ENCODE data around the gene DDO. TPM values are rescaled to one million over a fixed set of nuclear protein-coding genes. Genes with fewer than 3 reads are reported as not detected.

DDO gene
- total RNA-seq, 1 experiment from 2014 or later, result 1.6 TPM

DNA sequence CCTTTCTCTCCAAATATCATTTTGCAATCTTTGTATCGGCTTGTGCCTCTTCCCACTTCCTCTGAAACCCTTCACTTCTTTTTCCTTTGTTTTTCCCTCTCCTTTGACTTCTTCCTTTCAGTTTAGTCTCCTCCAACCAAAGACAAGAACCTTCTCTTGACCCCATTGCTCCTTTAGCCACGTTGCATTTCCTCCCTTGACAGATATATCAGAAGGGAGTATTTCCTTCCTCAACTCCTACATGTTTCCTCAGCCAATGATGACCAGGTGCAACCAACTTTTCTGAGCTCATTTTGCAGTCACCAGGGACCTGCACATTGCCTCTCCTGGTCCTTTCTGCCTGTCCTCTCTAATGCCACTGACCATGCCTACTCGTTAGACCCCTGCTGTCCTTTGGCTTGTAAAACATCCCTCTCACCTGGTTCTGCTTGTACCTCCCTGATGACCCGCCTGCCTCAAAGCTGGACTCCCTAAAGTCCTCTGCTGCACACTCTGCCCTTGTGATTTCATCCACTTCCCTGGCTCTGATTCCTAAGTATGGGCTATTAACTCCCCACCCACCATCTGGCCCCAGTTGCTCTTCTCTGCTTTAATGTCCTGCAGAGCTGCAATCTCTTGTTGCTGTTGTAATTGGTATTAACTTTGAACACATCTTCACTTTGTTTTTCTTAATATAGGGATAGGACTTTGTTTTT, 33.6 kb upstream of the DDO start:
- Mint-ChIP-seq H3K4me3 (ENCODE audit: low read depth, unreplicated experiment) (no peak overlapping the region), H3K36me3 (ENCODE audit: insufficient read depth, unreplicated experiment) (no peaks in the 10 kb centered on the region), H3K27ac (ENCODE audit: unreplicated experiment) (no peak overlapping the region), H3K4me1 (ENCODE audit: low read depth, unreplicated experiment) (no peaks in the 10 kb centered on the region), H3K9me3 (ENCODE audit: low read depth, unreplicated experiment) (no peaks in the 10 kb centered on the region), H3K27me3 (ENCODE audit: unreplicated experiment) (no peaks in the 10 kb centered on the region)
- TF ChIP-seq, protein P1, sequence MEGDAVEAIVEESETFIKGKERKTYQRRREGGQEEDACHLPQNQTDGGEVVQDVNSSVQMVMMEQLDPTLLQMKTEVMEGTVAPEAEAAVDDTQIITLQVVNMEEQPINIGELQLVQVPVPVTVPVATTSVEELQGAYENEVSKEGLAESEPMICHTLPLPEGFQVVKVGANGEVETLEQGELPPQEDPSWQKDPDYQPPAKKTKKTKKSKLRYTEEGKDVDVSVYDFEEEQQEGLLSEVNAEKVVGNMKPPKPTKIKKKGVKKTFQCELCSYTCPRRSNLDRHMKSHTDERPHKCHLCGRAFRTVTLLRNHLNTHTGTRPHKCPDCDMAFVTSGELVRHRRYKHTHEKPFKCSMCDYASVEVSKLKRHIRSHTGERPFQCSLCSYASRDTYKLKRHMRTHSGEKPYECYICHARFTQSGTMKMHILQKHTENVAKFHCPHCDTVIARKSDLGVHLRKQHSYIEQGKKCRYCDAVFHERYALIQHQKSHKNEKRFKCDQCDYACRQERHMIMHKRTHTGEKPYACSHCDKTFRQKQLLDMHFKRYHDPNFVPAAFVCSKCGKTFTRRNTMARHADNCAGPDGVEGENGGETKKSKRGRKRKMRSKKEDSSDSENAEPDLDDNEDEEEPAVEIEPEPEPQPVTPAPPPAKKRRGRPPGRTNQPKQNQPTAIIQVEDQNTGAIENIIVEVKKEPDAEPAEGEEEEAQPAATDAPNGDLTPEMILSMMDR (IDR thresholded peaks at IDR 0.05; ENCODE audit: unreplicated experiment), result no peak
- intact Hi-C loops (cut with micrococcal nuclease; ENCODE audit: unreplicated experiment), result no loop called here
- no TSS peak for BruUV-seq (replicated peaks)
- no peak for DNase-seq
- CTCF ChIA-PET, result no interaction called here

DNA sequence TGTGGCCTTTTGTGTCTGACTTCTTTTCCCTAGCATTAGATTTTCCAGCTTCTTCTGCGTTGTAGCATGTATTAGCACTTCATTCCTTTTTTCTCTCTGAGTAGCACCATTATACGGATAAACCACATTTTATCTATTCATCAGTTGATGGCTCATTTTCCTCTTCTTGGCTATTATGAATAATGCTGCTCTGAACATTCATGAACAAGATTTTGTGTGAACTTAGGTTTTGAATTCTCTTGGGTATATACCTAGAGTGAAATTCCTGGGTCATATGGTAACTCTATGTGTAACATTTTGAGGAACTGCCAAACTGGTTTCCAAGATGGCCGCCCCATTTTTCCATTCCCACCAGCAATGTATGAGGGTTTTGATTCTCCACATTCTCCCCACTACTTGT, 32.4 kb upstream of the DDO start:
- no peak for DNase-seq
- Mint-ChIP-seq H3K27ac (ENCODE audit: unreplicated experiment) (no peak overlapping the region), H3K4me1 (ENCODE audit: low read depth, unreplicated experiment) (no peaks in the 10 kb centered on the region), H3K9me3 (ENCODE audit: low read depth, unreplicated experiment) (no peaks in the 10 kb centered on the region), H3K4me3 (ENCODE audit: low read depth, unreplicated experiment) (no peak overlapping the region), H3K36me3 (ENCODE audit: insufficient read depth, unreplicated experiment) (no peaks in the 10 kb centered on the region), H3K27me3 (ENCODE audit: unreplicated experiment) (peaks cover 8% of the 10 kb centered on the region)
- no TSS peak for BruUV-seq (replicated peaks)
- intact Hi-C loops (cut with micrococcal nuclease; ENCODE audit: unreplicated experiment), result no loop called here
- TF ChIP-seq, protein P1 (IDR thresholded peaks at IDR 0.05; ENCODE audit: unreplicated experiment), result no peak
- CTCF ChIA-PET, result no interaction called here

DNA sequence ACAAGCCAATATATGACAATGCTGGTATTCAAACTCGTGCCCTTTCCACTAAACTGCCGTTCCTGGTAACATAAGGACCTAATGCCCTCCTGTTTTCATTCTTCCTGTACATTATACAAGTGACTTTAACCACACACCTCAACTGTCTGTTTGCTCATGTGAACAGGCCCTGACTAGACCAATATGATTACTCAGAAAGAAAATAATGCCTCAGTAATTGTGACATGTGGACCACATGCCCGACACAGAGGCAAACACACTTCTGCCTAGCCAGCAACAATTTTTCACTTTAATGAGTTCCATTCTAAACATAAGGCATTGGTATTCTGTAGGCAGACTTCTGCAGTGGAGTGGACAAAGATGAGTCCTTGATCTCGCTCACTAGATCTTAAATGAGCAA, 31.0 kb upstream of the DDO start:
- TF ChIP-seq, protein P1 (IDR thresholded peaks at IDR 0.05; ENCODE audit: unreplicated experiment), result no peak
- H3K27ac Mint-ChIP-seq (ENCODE audit: unreplicated experiment), result no peak overlapping the region
- no peak for DNase-seq
- no peak overlapping the region for H3K4me3 Mint-ChIP-seq (ENCODE audit: low read depth, unreplicated experiment)
- peaks cover 9% of the 10 kb centered on the region for H3K27me3 Mint-ChIP-seq (ENCODE audit: unreplicated experiment)
- H3K36me3 Mint-ChIP-seq (ENCODE audit: insufficient read depth, unreplicated experiment), result no peaks in the 10 kb centered on the region
- CTCF ChIA-PET, result no interaction called here
- intact Hi-C loops (cut with micrococcal nuclease; ENCODE audit: unreplicated experiment), result no loop called here
- H3K4me1 Mint-ChIP-seq (ENCODE audit: low read depth, unreplicated experiment), result no peaks in the 10 kb centered on the region
- H3K9me3 Mint-ChIP-seq (ENCODE audit: low read depth, unreplicated experiment), result no peaks in the 10 kb centered on the region
- no TSS peak for BruUV-seq (replicated peaks)

DNA sequence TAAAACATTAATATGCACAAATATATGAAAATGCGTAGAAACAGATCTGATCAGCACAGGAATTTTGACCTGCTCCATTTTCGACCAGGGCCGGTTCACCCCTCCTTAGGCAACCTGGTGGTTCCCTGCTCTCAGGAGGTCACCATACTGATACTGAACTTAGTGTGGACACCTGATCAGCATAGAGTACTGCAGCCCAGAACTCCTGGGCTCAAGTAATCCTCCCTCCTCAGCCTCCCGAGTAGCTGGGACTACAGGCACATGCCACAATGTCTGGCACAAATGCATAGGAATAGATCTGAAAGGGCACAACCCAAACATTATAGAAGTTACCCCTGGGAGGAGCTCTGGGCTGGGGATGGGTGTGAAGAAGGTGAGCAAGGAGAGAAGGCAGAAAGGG, 24.7 kb upstream of the DDO start:
- intact Hi-C loops (cut with micrococcal nuclease; ENCODE audit: unreplicated experiment), result no loop called here
- TF ChIP-seq, protein P1 (IDR thresholded peaks at IDR 0.05; ENCODE audit: unreplicated experiment), result no peak
- H3K27me3 Mint-ChIP-seq (ENCODE audit: unreplicated experiment), result peaks cover 28% of the 10 kb centered on the region
- no peak overlapping the region for H3K4me3 Mint-ChIP-seq (ENCODE audit: low read depth, unreplicated experiment)
- no peak for DNase-seq
- no peaks in the 10 kb centered on the region for H3K36me3 Mint-ChIP-seq (ENCODE audit: insufficient read depth, unreplicated experiment)
- H3K4me1 Mint-ChIP-seq (ENCODE audit: low read depth, unreplicated experiment), result no peaks in the 10 kb centered on the region
- BruUV-seq (replicated peaks), result no TSS peak
- H3K27ac Mint-ChIP-seq (ENCODE audit: unreplicated experiment), result no peak overlapping the region
- CTCF ChIA-PET, result no interaction called here
- no peaks in the 10 kb centered on the region for H3K9me3 Mint-ChIP-seq (ENCODE audit: low read depth, unreplicated experiment)

Measured in Calu3 (cell line).